C4-2B (cell line): ENCODE measurements around the gene TBX4.

Source experiments
- CTCF ChIP-seq: fragments of 450-650 bp; conservative IDR thresholded peaks from 2 replicates; pipeline ENCODE4 v1.5.1; 2017; ENCODE audit warnings: mild to moderate bottlenecking
- ZFX ChIP-seq: fragments of 450-650 bp; IDR thresholded peaks from 2 replicates; pipeline ENCODE4 v1.6.1; 2017

GRCh38 chr17:61459939-61460718 lies 7.9 kb downstream of the TBX4 start:
- no peak for TF ChIP-seq CTCF
- no peak for TF ChIP-seq ZFX
